LHCN-M2 (cell line): ENCODE data around the gene NT5C2. TPM values are rescaled to one million over a fixed set of nuclear protein-coding genes. Genes with fewer than 3 reads are reported as not detected.
"Not testable (repeated sequence)": the region's sequence is repeated elsewhere in the genome, so short reads cannot be mapped to it uniquely, and the experiment has no call there.

Experiments used
- DNase-seq: peaks from one replicate; pipeline ENCODE4 v3.0.0-alpha.2; 2012; ENCODE audit warnings: low read depth
- polyA plus RNA-seq: library from polyadenylated mRNA; unstranded; fragments of >200 nt; gene quantifications from one replicate; pipeline ENCODE4 v1.2.1, GENCODE V29; 2012; ENCODE audit warnings: missing spikeins
- total RNA-seq: library from RNA; depleted of rRNA; stranded (reverse); fragments of >200 nt; gene quantifications from 2 replicates; pipeline ENCODE4 v1.2.3, GENCODE V29; 2014; rRNA removed

NT5C2 gene
- 35.5 and 41.8 TPM in 2 replicates for total RNA-seq
- polyA plus RNA-seq, result 45.9 TPM

GRCh38 chr10:103193107-103193819 lies at the start of gene NT5C2:
TSS of gene NT5C2 (minus strand) at chr10:103193272. CDS start at chr10:103174958, 18,314 bp downstream.
- DNase-seq, result peak; percentile 69

- peak; percentile 50 for DNase-seq
Measured at GRCh38 chr10:103241262-103242011, 48.4 kb upstream of the NT5C2 start.

- DNase-seq, result peak; percentile 76
Measured at GRCh38 chr10:103238506-103239252, 45.6 kb upstream of the NT5C2 start.

GRCh38 chr10:103235775-103236174 lies 42.7 kb upstream of the NT5C2 start:
- DNase-seq, result no peak

- peak; percentile 41 for DNase-seq
Measured at GRCh38 chr10:103232772-103233488, 39.9 kb upstream of the NT5C2 start.

- DNase-seq, result no peak
Measured at GRCh38 chr10:103232131-103232673, 39.1 kb upstream of the NT5C2 start.

- DNase-seq, result peak; percentile 97
Measured at GRCh38 chr10:103231047-103231551, 38.0 kb upstream of the NT5C2 start.

GRCh38 chr10:103227416-103227815 lies 34.3 kb upstream of the NT5C2 start:
- no peak for DNase-seq

GRCh38 chr10:103225939-103226338 lies 32.9 kb upstream of the NT5C2 start:
- no peak for DNase-seq

GRCh38 chr10:103224721-103225120 lies 31.6 kb upstream of the NT5C2 start:
- DNase-seq, result not testable (repeated sequence)

GRCh38 chr10:103224133-103224532 lies 31.1 kb upstream of the NT5C2 start:
- no peak for DNase-seq

GRCh38 chr10:103216362-103216761 lies 23.3 kb upstream of the NT5C2 start:
- DNase-seq, result not testable (repeated sequence)

GRCh38 chr10:103215601-103216000 lies 22.5 kb upstream of the NT5C2 start:
- DNase-seq, result no peak

- not testable (repeated sequence) for DNase-seq
Measured at GRCh38 chr10:103210262-103210661, 17.2 kb upstream of the NT5C2 start.

- not testable (repeated sequence) for DNase-seq
Measured at GRCh38 chr10:103207643-103208042, 14.6 kb upstream of the NT5C2 start.

- DNase-seq, result no peak
Measured at GRCh38 chr10:103207141-103207540, 14.1 kb upstream of the NT5C2 start.

- not testable (repeated sequence) for DNase-seq
Measured at GRCh38 chr10:103206715-103207114, 13.6 kb upstream of the NT5C2 start.

- DNase-seq, result not testable (repeated sequence)
Measured at GRCh38 chr10:103205401-103205800, 12.3 kb upstream of the NT5C2 start.

- no peak for DNase-seq
Measured at GRCh38 chr10:103204353-103205255, 11.5 kb upstream of the NT5C2 start.

- DNase-seq, result no peak
Measured at GRCh38 chr10:103203466-103203865, 10.4 kb upstream of the NT5C2 start.
